GM12891 (cell line): ENCODE data around the gene ELP1.
"Not testable (repeated sequence)": the region's sequence is repeated elsewhere in the genome, so short reads cannot be mapped to it uniquely, and the experiment has no call there.

Experiments
- POLR2A ChIP-seq: IDR thresholded peaks from 2 replicates; pipeline ENCODE4 v1.6.1; 2011; ENCODE audit warnings: low read depth, low read length, control low read depth
- TAF1 ChIP-seq: IDR thresholded peaks from 2 replicates; pipeline ENCODE4 v1.6.1; 2011; ENCODE audit warnings: low read depth, low read length, control low read depth

DNA sequence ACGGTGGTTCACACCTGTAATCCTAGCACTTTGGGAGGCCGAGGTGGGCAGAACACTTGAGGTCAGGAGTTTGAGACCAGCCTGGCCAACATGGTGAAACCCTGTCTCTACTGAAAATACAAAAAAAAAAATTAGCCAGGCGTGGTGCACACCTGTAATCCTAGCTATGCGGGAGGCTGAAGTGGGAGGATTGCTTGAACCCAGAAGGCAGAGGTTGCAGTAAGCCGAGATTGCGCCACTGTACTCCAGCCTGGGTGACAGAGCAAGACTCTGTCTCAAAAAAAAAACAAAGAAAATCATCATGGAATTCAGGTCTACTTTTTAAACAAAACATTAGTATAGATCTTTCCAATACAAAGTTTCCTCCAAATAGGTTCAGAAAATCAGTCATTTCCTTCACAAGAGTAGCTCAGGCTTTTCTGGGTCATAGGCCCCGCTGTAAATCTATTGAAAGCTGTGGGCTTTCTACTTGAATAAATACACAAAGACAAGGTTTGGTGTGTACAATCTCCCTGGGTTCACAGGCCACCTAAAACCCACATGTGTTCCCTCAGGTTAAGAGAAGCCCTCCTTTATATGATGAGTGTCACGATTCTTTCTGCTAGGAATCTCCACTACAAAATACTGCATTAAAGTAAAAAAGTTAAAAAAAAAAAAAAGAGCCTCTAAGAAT, 34.8 kb downstream of the ELP1 start:
- not testable (repeated sequence) for TF ChIP-seq TAF1, POLR2A
